ENCODE results near the gene NF1. TPM values are rescaled to one million over a fixed set of nuclear protein-coding genes. Genes with fewer than 3 reads are reported as not detected.

NF1 gene
- total and polyA plus RNA-seq, 11 donors = 6.8 to 82.0 (median 51.4) TPM

DNA sequence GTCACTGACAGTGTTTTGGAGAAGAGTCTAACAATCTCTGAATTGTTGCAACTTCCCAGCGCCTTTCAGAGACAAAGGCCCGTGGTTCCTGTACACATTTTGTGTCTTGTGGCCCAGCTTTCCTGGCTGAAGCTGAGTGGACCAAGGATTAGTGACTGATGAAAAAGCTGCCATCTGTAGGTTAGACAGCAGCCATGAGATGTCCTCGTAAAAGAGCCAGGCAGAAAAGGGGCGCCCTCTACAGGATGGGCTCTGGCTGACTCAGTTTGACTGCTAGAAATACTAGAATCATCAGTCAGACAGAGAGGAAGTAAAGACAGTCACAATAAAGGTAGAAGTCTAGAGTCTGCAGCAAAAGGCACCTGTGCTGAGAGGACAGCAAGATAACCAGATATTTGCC, 26.5 kb upstream of the NF1 start:
- DNase-seq (peak in 2 of 5 donors; percentile 13 to 34), ATAC-seq (peak in 3 of 4 donors; percentile 17 to 39 (median 34))
- peaks cover 4 to 17% (median 12%) of the 10 kb centered on the region in 12 donors for H3K4me1 ChIP-seq
- no peaks in the 10 kb centered on the region for H3K9me3 ChIP-seq
- H3K4me3 ChIP-seq = no peak overlapping the region
- TF ChIP-seq, protein P1, sequence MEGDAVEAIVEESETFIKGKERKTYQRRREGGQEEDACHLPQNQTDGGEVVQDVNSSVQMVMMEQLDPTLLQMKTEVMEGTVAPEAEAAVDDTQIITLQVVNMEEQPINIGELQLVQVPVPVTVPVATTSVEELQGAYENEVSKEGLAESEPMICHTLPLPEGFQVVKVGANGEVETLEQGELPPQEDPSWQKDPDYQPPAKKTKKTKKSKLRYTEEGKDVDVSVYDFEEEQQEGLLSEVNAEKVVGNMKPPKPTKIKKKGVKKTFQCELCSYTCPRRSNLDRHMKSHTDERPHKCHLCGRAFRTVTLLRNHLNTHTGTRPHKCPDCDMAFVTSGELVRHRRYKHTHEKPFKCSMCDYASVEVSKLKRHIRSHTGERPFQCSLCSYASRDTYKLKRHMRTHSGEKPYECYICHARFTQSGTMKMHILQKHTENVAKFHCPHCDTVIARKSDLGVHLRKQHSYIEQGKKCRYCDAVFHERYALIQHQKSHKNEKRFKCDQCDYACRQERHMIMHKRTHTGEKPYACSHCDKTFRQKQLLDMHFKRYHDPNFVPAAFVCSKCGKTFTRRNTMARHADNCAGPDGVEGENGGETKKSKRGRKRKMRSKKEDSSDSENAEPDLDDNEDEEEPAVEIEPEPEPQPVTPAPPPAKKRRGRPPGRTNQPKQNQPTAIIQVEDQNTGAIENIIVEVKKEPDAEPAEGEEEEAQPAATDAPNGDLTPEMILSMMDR (IDR thresholded peaks at IDR 0.05) = peak in 9 of 12 donors; percentile 19 to 50 (median 28)
- TF ChIP-seq POLR2A (IDR thresholded peaks at IDR 0.05) = no peak
- no peaks in the 10 kb centered on the region for H3K27me3 ChIP-seq
- H3K36me3 ChIP-seq = no peaks in the 10 kb centered on the region
- intact Hi-C loops (cut with DNase I) = no loop called here
- peak overlapping the region in 8 of 12 donors; percentile 25 to 73 (median 48) for H3K27ac ChIP-seq
- 44 to 66% (median 57%) methylated on average over 4 of the region's 4 CpGs for WGBS, 4 donors

DNA sequence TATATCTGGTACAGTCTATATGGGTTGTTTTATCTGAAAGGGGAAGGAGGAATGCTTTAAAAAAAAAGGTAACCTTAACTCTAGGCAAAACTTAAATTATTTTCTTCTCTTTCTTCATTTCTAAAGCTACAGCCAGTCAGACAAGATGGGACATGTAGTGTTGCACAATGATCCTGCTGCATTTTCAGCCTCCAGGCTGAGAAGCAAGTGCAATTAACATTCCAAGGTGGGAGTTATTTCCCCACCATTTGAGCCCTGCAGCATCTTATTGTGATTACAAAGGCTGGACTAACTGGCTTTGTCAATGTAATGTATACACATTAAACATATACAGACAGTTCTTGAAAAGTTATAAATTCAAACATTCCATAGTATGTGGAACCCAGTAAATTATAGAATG, 22.6 kb upstream of the NF1 start:
- TF ChIP-seq, protein P1 (IDR thresholded peaks at IDR 0.05) = no peak
- TF ChIP-seq POLR2A (IDR thresholded peaks at IDR 0.05) = no peak
- intact Hi-C loops (cut with DNase I) = loop anchor here in 1 of 10 donors (10.0 kb wide), 1 partner anchor 63 kb away; no protein-coding TSS in a partner anchor
- Histone ChIP-seq H3K27ac (no peak overlapping the region), H3K27me3 (no peaks in the 10 kb centered on the region), H3K36me3 (no peaks in the 10 kb centered on the region), H3K4me1 (peaks cover 4 to 17% (median 12%) of the 10 kb centered on the region in 12 donors), H3K9me3 (no peaks in the 10 kb centered on the region), H3K4me3 (no peak overlapping the region)
- DNase-seq = no peak
- ATAC-seq = no peak

DNA sequence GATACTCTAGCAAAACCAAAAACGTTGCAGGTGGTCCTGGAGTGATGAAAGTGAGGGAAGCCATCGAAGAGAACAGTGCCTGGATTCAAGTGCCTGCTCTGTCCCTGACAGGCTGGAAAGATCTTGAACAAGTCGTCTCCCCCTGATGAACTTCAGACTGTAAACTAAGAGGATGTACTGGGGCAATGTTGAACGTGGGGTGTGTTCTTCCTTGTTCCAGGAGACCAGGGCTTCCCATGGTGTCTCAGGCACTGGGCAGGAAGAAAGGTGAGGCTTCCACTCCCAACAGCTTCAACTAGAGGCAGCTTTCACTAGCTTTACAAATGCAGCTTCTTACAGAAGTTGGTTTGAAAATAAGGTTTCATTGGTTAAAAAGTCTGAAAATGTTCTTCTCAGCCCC, 21.4 kb upstream of the NF1 start:
- Histone ChIP-seq H3K4me3 (no peak overlapping the region), H3K4me1 (peaks cover 0 to 6% (median under 1%) of the 10 kb centered on the region in 12 donors), H3K27ac (no peak overlapping the region), H3K27me3 (no peaks in the 10 kb centered on the region), H3K36me3 (no peaks in the 10 kb centered on the region), H3K9me3 (no peaks in the 10 kb centered on the region)
- 47 to 57% (median 52%) methylated on average over 4 of the region's 4 CpGs for WGBS, 4 donors
- ATAC-seq (no peak), DNase-seq (no peak)
- TF ChIP-seq POLR2A (IDR thresholded peaks at IDR 0.05) = no peak
- TF ChIP-seq, protein P1 (IDR thresholded peaks at IDR 0.05) = no peak
- intact Hi-C loops (cut with DNase I) = loop anchor here in 1 of 10 donors (10.0 kb wide), 1 partner anchor 61 kb away; no protein-coding TSS in a partner anchor

DNA sequence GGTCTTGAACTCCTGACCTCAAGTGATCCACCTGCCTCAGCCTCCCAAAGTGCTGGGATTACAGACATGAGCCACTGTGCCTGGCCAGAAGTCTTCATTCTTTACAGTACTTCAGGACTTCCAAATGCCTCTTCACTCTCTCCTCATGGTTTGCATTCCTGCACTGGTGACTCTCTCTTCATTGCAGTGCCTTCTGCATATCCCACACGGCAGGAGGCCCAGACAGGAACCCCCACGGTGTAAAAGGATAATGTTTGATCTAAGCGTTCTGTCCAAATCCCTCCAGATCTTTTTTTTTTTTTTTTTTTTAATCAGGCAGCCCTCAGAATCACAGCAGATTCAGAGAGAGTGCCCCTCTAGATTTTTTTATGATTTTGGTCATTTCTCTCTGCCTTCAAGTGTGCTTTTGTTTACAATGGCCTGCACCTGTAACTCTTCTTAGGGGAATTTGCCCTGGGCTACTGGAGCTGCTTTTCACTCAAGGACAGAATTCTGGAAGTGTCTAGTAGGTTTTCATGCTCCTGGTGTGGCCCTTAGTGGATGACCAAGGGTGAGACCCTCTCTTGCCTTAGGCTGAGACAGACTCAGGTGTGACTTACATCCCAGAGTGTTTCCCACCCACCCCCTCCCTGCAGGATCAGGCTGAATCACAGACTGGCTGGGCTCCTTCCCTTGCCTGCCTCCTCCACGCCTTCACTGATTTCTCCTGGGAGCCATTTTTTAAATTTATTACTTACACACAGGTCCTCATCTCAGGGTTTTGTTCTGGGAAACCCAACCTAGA, 19.8 kb upstream of the NF1 start:
- ATAC-seq = no peak
- TF ChIP-seq, protein P1 (IDR thresholded peaks at IDR 0.05) = no peak
- no peak for TF ChIP-seq POLR2A (IDR thresholded peaks at IDR 0.05)
- DNase-seq = no peak
- 48 to 55% (median 53%) methylated on average over 4 of the region's 4 CpGs for whole genome bisulfite sequencing, 4 donors
- H3K4me1 ChIP-seq = no peaks in the 10 kb centered on the region
- no peak overlapping the region for H3K4me3 ChIP-seq
- H3K27me3 ChIP-seq = no peaks in the 10 kb centered on the region
- no peaks in the 10 kb centered on the region for H3K9me3 ChIP-seq
- intact Hi-C loops (cut with DNase I) = loop anchor here in 1 of 10 donors (10.0 kb wide), 1 partner anchor 60 kb away; no protein-coding TSS in a partner anchor
- H3K36me3 ChIP-seq = no peaks in the 10 kb centered on the region
- no peak overlapping the region for H3K27ac ChIP-seq

All from heart left ventricle (tissue), 16 donors.